Dermis blood vessel endothelial cell (primary cell): ENCODE data around the gene ASB10. TPM values are rescaled to one million over a fixed set of nuclear protein-coding genes. Genes with fewer than 3 reads are reported as not detected.

Experiments used
- DNase-seq: peaks from one replicate; pipeline ENCODE4 v3.0.0; 2010
- total RNA-seq: library from RNA; depleted of rRNA; stranded (reverse); fragments of >200 nt; gene quantifications from 2 replicates; pipeline ENCODE4 v1.2.3, GENCODE V29; 2014

ASB10 gene, protein sequence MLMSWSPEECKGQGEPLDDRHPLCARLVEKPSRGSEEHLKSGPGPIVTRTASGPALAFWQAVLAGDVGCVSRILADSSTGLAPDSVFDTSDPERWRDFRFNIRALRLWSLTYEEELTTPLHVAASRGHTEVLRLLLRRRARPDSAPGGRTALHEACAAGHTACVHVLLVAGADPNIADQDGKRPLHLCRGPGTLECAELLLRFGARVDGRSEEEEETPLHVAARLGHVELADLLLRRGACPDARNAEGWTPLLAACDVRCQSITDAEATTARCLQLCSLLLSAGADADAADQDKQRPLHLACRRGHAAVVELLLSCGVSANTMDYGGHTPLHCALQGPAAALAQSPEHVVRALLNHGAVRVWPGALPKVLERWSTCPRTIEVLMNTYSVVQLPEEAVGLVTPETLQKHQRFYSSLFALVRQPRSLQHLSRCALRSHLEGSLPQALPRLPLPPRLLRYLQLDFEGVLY
- not detected in 2 replicates for total RNA-seq

DNA sequence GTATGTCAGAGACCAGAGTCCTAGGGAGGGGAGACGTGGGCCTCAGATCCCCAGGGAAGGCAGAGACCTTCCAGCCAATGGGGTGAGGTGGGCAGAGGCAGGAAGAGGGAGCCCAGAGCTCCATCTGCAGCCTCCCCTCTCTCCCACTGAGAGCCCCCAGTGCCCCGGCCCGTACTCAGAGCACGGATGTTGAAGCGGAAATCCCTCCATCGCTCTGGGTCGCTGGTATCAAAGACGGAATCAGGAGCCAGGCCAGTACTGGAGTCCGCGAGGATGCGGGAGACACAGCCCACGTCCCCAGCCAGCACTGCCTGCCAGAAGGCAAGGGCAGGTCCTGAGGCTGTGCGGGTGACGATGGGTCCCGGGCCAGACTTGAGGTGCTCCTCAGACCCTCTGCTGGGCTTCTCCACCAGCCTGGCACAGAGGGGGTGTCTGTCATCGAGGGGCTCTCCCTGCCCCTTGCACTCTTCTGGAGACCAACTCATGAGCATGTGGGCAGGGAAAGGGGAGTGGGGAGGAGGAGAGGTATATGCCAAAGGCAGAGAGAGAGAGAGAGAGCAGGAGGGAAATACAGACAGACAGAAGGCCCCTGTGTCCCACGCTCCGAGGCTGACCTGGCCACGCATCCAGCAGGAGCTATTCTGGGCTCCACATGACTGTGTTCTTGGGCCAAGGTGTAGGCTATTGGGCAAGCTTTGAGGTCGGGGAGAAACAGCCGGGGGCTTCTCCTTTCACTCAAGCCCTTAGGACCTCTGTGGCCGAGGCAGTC, at the start of gene ASB10:
ASB10 (minus strand) TSS at position 611 of the 769 bp plus-strand sequence; CDS start at position 491, 120 bp downstream.
- DNase-seq: no peak

DNA sequence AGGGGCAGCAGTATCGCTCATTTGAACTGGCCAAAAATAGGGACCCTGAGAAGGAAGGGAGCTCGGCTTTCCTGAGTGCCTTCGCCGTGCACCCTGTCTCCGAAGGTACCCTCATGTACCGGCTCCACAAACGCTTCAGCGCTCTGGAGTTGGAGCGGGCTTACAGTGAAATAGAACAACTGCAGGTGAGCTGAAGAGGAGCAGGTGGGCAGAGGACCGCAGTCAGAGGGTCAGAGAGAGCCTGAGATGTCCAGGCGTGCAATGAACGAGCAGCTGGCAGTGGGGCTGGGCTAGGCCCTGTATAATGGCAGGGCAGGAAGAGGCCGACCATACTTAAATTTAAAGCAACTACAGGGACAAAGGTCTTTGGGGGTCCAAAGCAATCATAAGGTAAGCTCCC, 49.4 kb upstream of the ASB10 start:
- no peak for DNase-seq

DNA sequence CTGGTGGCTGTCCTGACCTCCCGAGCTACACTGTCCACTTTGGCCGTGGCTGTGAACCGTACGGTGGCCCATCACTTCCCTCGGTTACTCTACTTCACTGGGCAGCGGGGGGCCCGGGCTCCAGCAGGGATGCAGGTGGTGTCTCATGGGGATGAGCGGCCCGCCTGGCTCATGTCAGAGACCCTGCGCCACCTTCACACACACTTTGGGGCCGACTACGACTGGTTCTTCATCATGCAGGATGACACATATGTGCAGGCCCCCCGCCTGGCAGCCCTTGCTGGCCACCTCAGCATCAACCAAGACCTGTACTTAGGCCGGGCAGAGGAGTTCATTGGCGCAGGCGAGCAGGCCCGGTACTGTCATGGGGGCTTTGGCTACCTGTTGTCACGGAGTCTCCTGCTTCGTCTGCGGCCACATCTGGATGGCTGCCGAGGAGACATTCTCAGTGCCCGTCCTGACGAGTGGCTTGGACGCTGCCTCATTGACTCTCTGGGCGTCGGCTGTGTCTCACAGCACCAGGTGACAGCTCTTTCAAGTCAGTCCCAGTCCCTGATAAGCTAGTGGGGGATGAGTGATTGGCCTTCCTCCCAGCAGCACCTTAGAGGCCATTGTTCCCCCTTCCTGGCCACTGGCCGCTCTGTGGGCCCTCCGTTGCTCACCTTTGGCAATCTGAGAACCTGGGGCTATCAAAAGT, 48.2 kb upstream of the ASB10 start:
- no peak for DNase-seq

GRCh38 chr7:151233804-151234203, 46.8 kb upstream of the ASB10 start:
- no peak for DNase-seq

- peak; percentile 92 for DNase-seq
Observed at GRCh38 chr7:151232917-151233701, 46.1 kb upstream of the ASB10 start.

DNA sequence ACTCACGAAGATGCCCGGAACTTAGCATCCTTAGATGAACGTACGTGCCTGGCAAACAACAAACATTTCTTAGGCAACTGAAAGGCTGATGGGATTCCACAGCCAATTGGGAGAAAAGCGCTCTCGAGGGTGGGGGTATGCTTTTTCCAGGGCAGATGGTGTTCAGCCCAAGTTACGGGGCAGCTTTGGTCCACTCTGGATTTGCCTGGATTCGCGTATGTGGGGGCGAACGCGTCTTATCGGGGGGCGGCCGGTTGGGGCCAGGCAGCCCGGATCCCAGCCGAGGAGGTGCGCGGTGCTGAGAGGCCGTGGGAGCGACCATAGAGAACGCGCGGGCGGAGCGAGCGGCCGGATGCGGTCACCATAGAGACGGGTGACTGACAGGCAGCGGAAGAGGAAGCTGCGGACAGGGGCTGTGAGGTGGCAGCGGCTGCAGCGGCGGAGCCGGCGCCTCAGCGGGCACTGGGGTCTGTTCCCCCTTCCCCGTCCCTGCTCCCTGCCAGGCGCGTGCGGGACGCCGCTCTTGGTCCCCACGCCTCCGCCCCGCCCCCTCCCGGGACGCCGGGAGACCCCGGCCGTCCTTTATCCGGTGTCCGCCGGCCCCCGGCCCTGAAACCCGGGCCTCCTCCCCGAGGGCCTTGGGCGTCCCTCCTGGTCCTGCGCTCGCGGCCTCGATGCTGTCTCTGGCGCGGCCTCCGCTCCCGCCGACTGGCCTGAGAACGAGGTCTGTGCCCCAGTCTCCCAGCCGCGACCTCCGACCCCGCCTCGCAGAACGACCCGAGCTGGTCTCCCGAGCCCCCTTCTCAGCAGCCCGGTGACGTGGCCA, 45.3 kb upstream of the ASB10 start, which contains the start of gene CHPF2:
CHPF2 (plus strand) TSS at position 393 of the 826 bp plus-strand sequence. CDS start 1,529 bp downstream, outside the sequence.
- peak; percentile 92 for DNase-seq

DNA sequence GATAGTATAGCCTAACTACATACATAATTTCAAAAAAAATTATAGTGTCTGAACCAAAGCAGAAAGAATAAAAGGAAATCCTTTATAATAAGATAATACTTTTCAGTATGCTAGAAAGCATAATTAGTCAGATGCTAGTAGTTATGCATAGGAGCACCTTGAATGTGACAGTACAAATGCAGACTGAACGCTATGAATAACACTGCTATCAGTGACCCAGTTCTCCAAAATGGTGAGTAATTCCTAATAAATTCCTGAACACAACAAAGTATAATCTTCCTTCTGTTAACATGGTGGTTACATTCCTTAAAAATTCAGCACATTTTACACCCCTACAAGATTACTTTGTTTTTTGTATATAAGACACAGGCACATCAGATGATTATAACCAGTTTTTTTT, 44.0 kb upstream of the ASB10 start:
- DNase-seq: no peak

DNA sequence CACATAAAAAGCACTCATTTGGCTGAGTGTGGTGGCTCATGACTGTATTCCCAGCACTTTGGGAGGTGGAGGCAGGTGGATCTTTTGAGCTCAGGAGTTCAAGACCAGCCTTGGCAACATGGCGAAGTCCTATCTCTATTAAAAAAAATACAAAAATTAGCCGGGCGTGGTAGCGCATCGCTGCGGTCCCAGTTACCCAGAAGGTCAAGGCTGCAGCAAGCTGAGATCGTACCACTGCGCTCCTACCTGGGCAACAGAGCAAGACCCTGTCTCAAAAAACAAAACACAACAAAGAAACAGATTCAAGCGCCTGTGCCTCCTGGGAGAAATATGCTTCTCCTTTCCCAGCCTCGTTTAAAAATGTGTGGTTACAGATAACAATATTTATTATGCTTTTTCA, 42.2 kb upstream of the ASB10 start:
- no peak for DNase-seq

DNA sequence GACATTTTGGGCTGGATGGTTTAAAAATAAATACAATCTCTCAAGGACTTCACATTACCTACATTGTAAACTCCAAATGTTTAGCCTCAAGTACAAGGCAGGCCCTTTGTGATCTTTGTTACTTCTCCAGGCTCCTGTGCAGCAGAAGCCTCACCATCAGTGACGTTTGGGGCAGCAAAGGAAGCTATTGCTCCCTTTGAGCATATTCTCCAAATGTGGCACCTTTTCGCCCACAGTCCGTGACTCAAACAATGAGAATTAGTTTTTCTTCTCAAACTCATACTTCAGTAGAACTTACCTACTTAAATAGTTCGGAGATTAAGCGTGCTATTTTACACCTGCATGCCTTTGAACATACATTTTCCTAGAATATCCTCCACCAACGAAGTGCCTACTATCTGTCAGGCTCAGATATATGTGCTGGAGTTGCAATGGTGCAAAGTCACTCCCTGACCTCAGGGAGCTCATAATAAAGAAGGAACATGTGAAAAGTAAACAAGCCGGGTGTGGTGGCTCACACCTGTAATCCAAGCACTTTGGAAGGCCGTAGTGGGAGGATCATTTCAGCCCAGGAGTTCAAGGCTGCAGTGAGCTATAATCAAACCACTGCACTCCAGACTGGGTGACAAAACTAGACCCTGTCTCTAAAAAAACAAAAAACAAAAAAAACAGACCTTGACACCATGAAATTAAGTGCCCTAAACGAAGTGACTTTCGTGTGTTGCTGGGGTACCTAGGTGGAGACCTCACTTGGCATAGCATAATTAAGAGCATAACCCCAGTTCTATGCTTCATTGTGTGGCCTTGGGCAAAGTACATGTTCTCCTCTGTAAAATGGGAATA, 41.2 kb upstream of the ASB10 start:
- no peak for DNase-seq

GRCh38 chr7:151226875-151227782, 40.1 kb upstream of the ASB10 start, which contains the start of gene ABCF2:
TSS of gene ABCF2 (minus strand) at chr7:151227205. CDS start at chr7:151226458, 747 bp downstream.
- peak; percentile 99 for DNase-seq

- DNase-seq: no peak
Observed at GRCh38 chr7:151226560-151226874, 39.5 kb upstream of the ASB10 start.

DNA sequence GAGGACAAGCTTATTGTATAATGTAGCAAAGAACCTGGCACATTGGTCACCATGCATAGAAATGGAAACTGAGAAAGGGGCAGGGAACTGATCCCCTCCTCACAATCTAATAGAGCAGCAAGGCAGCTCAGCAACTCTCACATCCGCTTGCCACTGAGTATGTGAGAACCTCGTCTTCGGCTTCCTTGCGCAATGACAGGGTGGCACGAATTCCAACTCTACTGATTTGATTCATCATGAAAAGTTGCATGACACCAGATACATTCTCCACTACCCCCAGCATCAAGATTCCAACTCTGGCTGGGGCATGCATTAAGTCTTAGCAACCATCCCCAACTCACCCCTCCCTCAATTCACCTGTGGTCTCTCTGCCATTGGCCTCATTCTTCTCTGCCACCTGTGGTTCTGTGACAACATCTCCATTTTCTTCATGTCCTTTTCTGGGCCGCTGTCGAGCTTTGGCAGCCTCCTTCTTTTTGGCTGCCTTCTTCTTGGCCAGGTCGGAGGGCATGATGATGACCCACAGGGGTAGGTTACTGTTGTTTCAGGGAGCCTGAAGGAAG, 39.0 kb upstream of the ASB10 start:
- DNase-seq: no peak

DNA sequence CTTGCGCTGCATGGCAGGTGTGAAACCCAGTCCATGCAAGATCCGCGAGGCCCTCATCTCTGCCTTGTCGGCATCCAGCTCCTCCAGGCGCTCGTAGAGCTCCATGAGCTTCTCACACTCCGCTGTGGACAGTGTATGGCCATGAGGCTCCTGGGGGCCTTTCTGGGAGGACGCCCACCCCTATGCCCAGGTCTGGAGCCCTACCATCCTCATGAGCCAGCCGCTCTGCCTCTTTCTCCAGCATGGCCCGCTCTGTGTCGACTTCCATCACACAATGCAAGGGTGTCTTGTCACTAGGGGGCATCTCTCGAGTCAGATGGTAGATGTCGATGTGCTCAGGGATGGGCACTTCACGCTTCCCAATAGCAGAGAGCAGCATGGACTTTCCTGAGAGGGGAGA, 36.7 kb upstream of the ASB10 start:
- no peak for DNase-seq

DNA sequence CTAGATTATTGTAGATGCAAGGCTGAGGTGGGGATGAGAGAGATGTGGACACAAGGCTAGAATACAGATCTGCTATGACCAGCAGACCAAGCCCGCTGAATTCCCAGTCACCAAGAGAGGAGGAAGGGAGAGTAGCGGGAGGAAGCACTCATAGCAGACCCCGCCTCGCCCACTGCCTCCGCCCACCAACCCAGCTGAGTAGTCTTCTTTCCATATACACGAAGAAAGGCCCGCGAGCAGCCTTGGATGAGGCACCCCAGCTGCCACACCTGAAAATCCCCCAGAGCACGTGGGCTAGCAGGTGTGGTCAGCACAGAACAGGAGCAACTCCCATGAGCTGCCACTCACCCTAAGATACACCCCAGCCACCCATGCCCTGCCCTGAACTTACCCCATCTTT, 31.1 kb upstream of the ASB10 start:
- DNase-seq: no peak

GRCh38 chr7:151215396-151215795, 28.3 kb upstream of the ASB10 start:
- DNase-seq: no peak

- DNase-seq: no peak
Observed at GRCh38 chr7:151213826-151214225, 26.8 kb upstream of the ASB10 start.

DNA sequence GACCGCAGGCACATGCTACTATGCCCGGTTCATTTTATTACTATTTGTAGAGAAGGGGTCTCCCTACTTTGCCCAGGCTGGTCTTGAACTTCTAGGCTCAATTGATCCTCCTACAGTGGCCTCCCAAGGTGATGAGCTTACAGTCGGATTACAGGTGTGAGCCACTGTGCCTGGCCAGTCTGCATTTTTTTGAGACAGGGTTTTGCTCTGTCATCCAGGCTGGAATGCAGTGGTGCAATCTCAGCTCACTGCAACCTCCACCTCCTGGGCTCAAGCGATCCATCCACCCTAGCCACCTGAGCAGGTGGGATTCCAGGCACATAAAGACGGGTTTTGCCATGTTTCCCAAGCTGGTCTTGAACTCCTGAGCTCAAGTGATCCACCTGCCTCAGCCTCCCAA, 25.6 kb upstream of the ASB10 start:
- no peak for DNase-seq

DNA sequence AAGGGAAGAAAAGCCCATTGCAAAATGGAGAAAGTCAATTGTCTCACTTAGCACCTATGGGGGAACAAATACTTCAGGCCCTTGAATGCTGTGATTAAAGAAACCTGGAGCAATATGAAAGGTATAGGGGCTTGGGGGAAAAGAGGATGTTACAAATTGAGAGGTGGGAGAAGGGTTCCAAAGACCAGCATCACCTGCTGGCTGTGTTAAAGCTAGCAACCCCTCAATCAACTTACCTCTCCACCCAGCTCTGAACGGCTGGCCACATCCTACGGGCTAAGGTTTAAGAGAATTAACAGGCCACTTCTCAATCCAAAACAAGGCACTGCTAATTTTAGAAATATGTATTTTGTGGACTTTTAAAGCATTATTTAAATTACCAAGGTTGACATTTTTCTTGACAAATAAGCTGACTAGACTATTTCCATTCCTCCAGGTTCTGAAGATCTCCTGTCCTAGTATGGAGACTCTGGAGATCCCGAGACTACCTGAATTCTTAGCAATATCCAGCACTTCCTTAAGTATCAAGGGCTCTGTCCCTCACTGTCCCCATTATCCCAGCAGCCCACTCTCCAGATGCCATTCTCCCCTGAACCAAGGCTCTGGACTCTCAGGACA, 24.2 kb upstream of the ASB10 start:
- DNase-seq: no peak
